H1 (cell line): Measurements from ENCODE around the gene CAPN14. TPM values are rescaled to one million over a fixed set of nuclear protein-coding genes. Genes with fewer than 3 reads are reported as not detected.

ENCODE experiments used
- CTCF ChIA-PET: fragments of 300-600 bp; sonication (Branson Sonifier 250); formaldehyde crosslinking; loops from one replicate; lab custom pipeline; 2021; ENCODE audit not compliant: partially characterized antibody; lab: Charles Lee
- POLR2A ChIA-PET: fragments of 300-600 bp; sonication (Branson Sonifier 250); formaldehyde crosslinking; loops from one replicate; lab custom pipeline; 2021; ENCODE audit warnings: inconsistent platforms; ENCODE audit not compliant: partially characterized antibody; lab: Charles Lee
- DNase-seq, 2 experiments: peaks; one replicate each; pipeline versions ENCODE4 v3.0.0 to v3.0.0-alpha.2; 2010 to 2022; ENCODE audit warnings: low spot score in 2 of 2, low read depth in 1 of 2, mixed read lengths in 1 of 2
- FAIRE-seq: peaks from 2 replicates; lab custom pipeline; 2011; peaks lifted over from hg19 to GRCh38; lab: Jason Lieb, UNC
- H2AFZ ChIP-seq: 2 replicates; pipeline ENCODE4 v1.8.1; 2012; ENCODE audit warnings: low read length, inconsistent platforms
- H2AK5ac ChIP-seq: 2 replicates; pipeline ENCODE4 v1.6.1; 2013; ENCODE audit warnings: low read depth, low read length
- H2BK120ac ChIP-seq: replicated peaks from 2 replicates; pipeline ENCODE3; 2013; ENCODE audit warnings: low read depth, low read length, inconsistent platforms
- H2BK12ac ChIP-seq: 2 replicates; pipeline ENCODE4 v1.6.1; 2013; ENCODE audit warnings: low read depth, low read length
- H2BK15ac ChIP-seq: 2 replicates; pipeline ENCODE4 v1.6.1; 2013; ENCODE audit warnings: low read length
- H2BK20ac ChIP-seq: 2 replicates; pipeline ENCODE4 v1.6.1; 2013; ENCODE audit warnings: low read length
- H2BK5ac ChIP-seq: 2 replicates; pipeline ENCODE4 v1.6.1; 2013; ENCODE audit warnings: low read depth, low read length
- H3K14ac ChIP-seq: 2 replicates; pipeline ENCODE4 v1.6.1; 2013; ENCODE audit warnings: inconsistent platforms; ENCODE audit not compliant: insufficient read length
- H3K18ac ChIP-seq: 2 replicates; pipeline ENCODE4 v1.6.1; 2013; ENCODE audit warnings: low read length; ENCODE audit errors: extremely low read depth
- H3K23ac ChIP-seq: 2 replicates; pipeline ENCODE4 v1.6.1; 2013; ENCODE audit warnings: inconsistent platforms; ENCODE audit not compliant: insufficient read length
- H3K23me2 ChIP-seq: 2 replicates; pipeline ENCODE4 v1.6.1; 2013; ENCODE audit warnings: low read depth, low read length
- H3K27ac ChIP-seq: 2 replicates; pipeline ENCODE4 v1.6.1; 2011; ENCODE audit warnings: low read depth, low read length, inconsistent platforms
- H3K27me3 ChIP-seq, 4 experiments: replicated peaks in 1 of 4; 1 replicate in 1 of 4; 2 replicates in 3 of 4; pipeline versions ENCODE4 v1.6.1 to v1.8.1; 2011 to 2013; ENCODE audit warnings: low read length in 3 of 4, mild to moderate bottlenecking in 3 of 4, inconsistent platforms in 2 of 4, mixed read lengths in 2 of 4, moderate library complexity in 1 of 4; ENCODE audit not compliant: control insufficient read depth in 3 of 4, insufficient read depth in 3 of 4; ENCODE audit errors: extremely low read depth in 1 of 4
- H3K36me3 ChIP-seq, 4 experiments: 2 replicates each; pipeline versions ENCODE4 v1.6.1 to v1.8.1; 2011 to 2013; ENCODE audit warnings: mild to moderate bottlenecking in 4 of 4, low read length in 3 of 4, moderate library complexity in 2 of 4, control low read depth in 1 of 4, inconsistent platforms in 1 of 4; ENCODE audit not compliant: insufficient read depth in 4 of 4, control insufficient read depth in 2 of 4
- H3K4ac ChIP-seq: replicated peaks from 2 replicates; pipeline ENCODE3; 2013; ENCODE audit warnings: low read length, low read depth, mixed read lengths, inconsistent platforms; ENCODE audit not compliant: insufficient read length
- H3K4me1 ChIP-seq, 4 experiments: replicated peaks in 1 of 4; 1 replicate in 1 of 4; 2 replicates in 3 of 4; pipeline versions ENCODE4 v1.6.1 to v1.8.1; 2011 to 2013; ENCODE audit warnings: low read length in 3 of 4, inconsistent platforms in 2 of 4, mixed read lengths in 1 of 4; ENCODE audit not compliant: insufficient read depth in 4 of 4, control insufficient read depth in 3 of 4
- H3K4me2 ChIP-seq, 2 experiments: 2 replicates each; pipeline versions ENCODE4 v1.6.1 to v1.8.1; 2011 to 2013; ENCODE audit warnings: low read depth in 2 of 2, low read length in 2 of 2, control low read depth in 1 of 2, inconsistent platforms in 1 of 2, mild to moderate bottlenecking in 1 of 2; ENCODE audit not compliant: insufficient read depth in 1 of 2
- H3K4me3 ChIP-seq, 4 experiments: fragments of 200-600, 300-600 bp in 1 of 4; sonication (generic), shearing (Covaris generic), sonication (Bioruptor Twin) in 1 of 4; 2 replicates each; pipeline versions ENCODE4 v1.5.1 to v1.8.1; 2011 to 2016; ENCODE audit warnings: low read length in 4 of 4, low read depth in 3 of 4, control low read depth in 2 of 4, inconsistent platforms in 2 of 4, mild to moderate bottlenecking in 2 of 4, mixed read lengths in 1 of 4, moderate library complexity in 1 of 4; ENCODE audit not compliant: insufficient read depth in 2 of 4; ENCODE audit errors: extremely low read depth in 1 of 4
- H3K56ac ChIP-seq: replicated peaks from 2 replicates; pipeline ENCODE3; 2013; ENCODE audit warnings: low read depth, mild to moderate bottlenecking, mixed read lengths, low read length, inconsistent platforms; ENCODE audit not compliant: insufficient read length
- H3K79me1 ChIP-seq: 2 replicates; pipeline ENCODE4 v1.6.1; 2013; ENCODE audit warnings: low read depth, low read length, control low read depth
- H3K79me2 ChIP-seq, 2 experiments: 2 replicates each; pipeline versions ENCODE4 v1.6.1 to v1.8.1; 2012 to 2013; ENCODE audit warnings: low read length in 2 of 2, mild to moderate bottlenecking in 2 of 2, inconsistent platforms in 1 of 2; ENCODE audit not compliant: insufficient read depth in 2 of 2, control insufficient read depth in 1 of 2
- H3K9ac ChIP-seq, 4 experiments: replicated peaks in 1 of 4; 1 replicate in 1 of 4; 2 replicates in 3 of 4; pipeline versions ENCODE4 v1.6.1 to v1.8.1; 2011 to 2013; ENCODE audit warnings: low read depth in 3 of 4, low read length in 3 of 4, control low read depth in 2 of 4, mild to moderate bottlenecking in 2 of 4, moderate library complexity in 2 of 4, inconsistent platforms in 1 of 4; ENCODE audit errors: extremely low read depth in 1 of 4
- H3K9me3 ChIP-seq, 2 experiments: 2 replicates each; pipeline versions ENCODE4 v1.6.1 to v1.8.1; 2012 to 2013; ENCODE audit warnings: mild to moderate bottlenecking in 2 of 2, moderate library complexity in 2 of 2, control low read depth in 1 of 2, inconsistent platforms in 1 of 2, low read depth in 1 of 2, low read length in 1 of 2, mixed read lengths in 1 of 2; ENCODE audit not compliant: insufficient read depth in 2 of 2
- H4K20me1 ChIP-seq, 2 experiments: replicated peaks in 1 of 2; 2 replicates each; pipeline versions ENCODE3 to v1.8.1; 2011 to 2013; ENCODE audit warnings: inconsistent platforms in 2 of 2, low read length in 2 of 2, mild to moderate bottlenecking in 1 of 2; ENCODE audit not compliant: insufficient read depth in 2 of 2, control insufficient read depth in 1 of 2
- H4K5ac ChIP-seq: 2 replicates; pipeline ENCODE4 v1.6.1; 2013; ENCODE audit warnings: low read length, low read depth, mixed read lengths, inconsistent platforms; ENCODE audit not compliant: insufficient read length
- H4K8ac ChIP-seq: 2 replicates; pipeline ENCODE4 v1.8.0; 2013; ENCODE audit warnings: mild to moderate bottlenecking, moderate library complexity, low read length, inconsistent platforms; ENCODE audit not compliant: insufficient read depth; ENCODE audit errors: extremely low read depth
- H4K91ac ChIP-seq: replicated peaks from 2 replicates; pipeline ENCODE3; 2013; ENCODE audit warnings: low read length, mixed read lengths, inconsistent platforms; ENCODE audit not compliant: insufficient read length
- ATF2 ChIP-seq: IDR thresholded peaks from 2 replicates; pipeline ENCODE4 v1.6.1; 2012; ENCODE audit warnings: low read length, inconsistent platforms
- BACH1 ChIP-seq: IDR thresholded peaks from 2 replicates; pipeline ENCODE4 v1.6.1; 2012; ENCODE audit warnings: low read length, improper control_type of control experiment
- BRCA1 ChIP-seq: IDR thresholded peaks from 2 replicates; pipeline ENCODE4 v1.6.1; 2012; ENCODE audit warnings: low read depth, low read length, improper control_type of control experiment
- CBX8 ChIP-seq: fragments of 300-800, 300-1000 bp; sonication (generic); IDR thresholded peaks from 2 replicates; pipeline ENCODE4 v1.7.1; 2016; ENCODE audit warnings: low read depth, low read length, borderline replicate concordance
- HDAC2 ChIP-seq, 2 experiments: fragments of 300-600 bp in 1 of 2; sonication (generic) in 1 of 2; IDR thresholded peaks; 2 replicates each; pipeline ENCODE4 v1.6.1; 2011 to 2012; ENCODE audit warnings: low read depth in 2 of 2, low read length in 2 of 2, mild to moderate bottlenecking in 2 of 2, moderate library complexity in 2 of 2, borderline replicate concordance in 1 of 2, inconsistent platforms in 1 of 2
- JUN ChIP-seq: IDR thresholded peaks from 2 replicates; pipeline ENCODE4 v1.6.1; 2011; ENCODE audit warnings: low read depth, mild to moderate bottlenecking, improper control_type of control experiment, low read length
- KDM1A ChIP-seq: fragments of 200-600, 300-600 bp; sonication (generic); IDR thresholded peaks from 2 replicates; pipeline ENCODE4 v1.7.1; 2016; ENCODE audit warnings: mild to moderate bottlenecking, low read length, borderline replicate concordance
- KDM4A ChIP-seq: IDR thresholded peaks from one replicate; pipeline ENCODE4 v1.7.1; 2012; ENCODE audit warnings: low read depth, mild to moderate bottlenecking, moderate library complexity, low read length, inconsistent platforms; ENCODE audit not compliant: severe bottlenecking
- RFX5 ChIP-seq: IDR thresholded peaks from 2 replicates; pipeline ENCODE4 v1.6.1; 2011; ENCODE audit warnings: low read depth, low read length, improper control_type of control experiment, borderline replicate concordance
- SIX5 ChIP-seq: IDR thresholded peaks from 2 replicates; pipeline ENCODE4 v1.6.1; 2011; ENCODE audit warnings: mild to moderate bottlenecking, low read depth, low read length
- SUZ12 ChIP-seq: fragments of 200-600 bp; sonication (generic); IDR thresholded peaks from 2 replicates; pipeline ENCODE4 v1.6.1; 2012; ENCODE audit warnings: mild to moderate bottlenecking, inconsistent platforms, low read length, moderate library complexity, mixed read lengths
- TAF1 ChIP-seq: IDR thresholded peaks from 2 replicates; pipeline ENCODE4 v1.6.1; 2011; ENCODE audit warnings: mild to moderate bottlenecking, low read depth, low read length
- WGBS, 2 experiments: shearing (Covaris generic) in 1 of 2; methylation state at CpG; one replicate each; pipeline versions ENCODE4 v1.1.6 to v1.1.7; 2013 to 2015; ENCODE audit warnings: low lambda C conversion rate in 2 of 2, mixed read lengths in 2 of 2, inconsistent platforms in 1 of 2, low coverage in 1 of 2, missing lambda C conversion rate in 1 of 2; ENCODE audit not compliant: insufficient replicate concordance in 2 of 2, insufficient coverage in 1 of 2, insufficient read length in 1 of 2; ENCODE audit errors: extremely low coverage in 1 of 2, missing lambda C conversion rate in 1 of 2; 5-methylcytosine and 5-hydroxymethylcytosine counted together
- polyA plus RNA-seq, 7 experiments: library from polyadenylated mRNA; depleted of rRNA in 3 of 7; stranded (reverse) in 5 of 7; unstranded in 2 of 7; fragments of >200 nt in 5 of 7; fragments of 200-250 nt in 2 of 7; gene quantifications; 1 replicate in 5 of 7; 2 replicates in 1 of 7; 4 replicates in 1 of 7; pipeline versions ENCODE4 v1.2.1 to v1.2.3, GENCODE V29; 2011 to 2013; ENCODE audit warnings: missing spikeins in 2 of 7, mixed read lengths in 2 of 7
- total RNA-seq: library from RNA; stranded (reverse); fragmentation: NEBNext Ultra II Directional; extraction: Animal tissue kit (Norgen Biotek cat#: 25700); gene quantifications from 2 replicates; pipeline ENCODE4 v1.2.1, GENCODE V29; 2021

The CAPN14 gene
- total and polyA plus RNA-seq, 2 of the 8 experiments (the other 6 are each of a cell fraction or from before 2014, with no cell fraction given), result 0.07 TPM; not detected in 1

- POLR2A ChIA-PET, result no interaction called here
- Histone ChIP-seq H3K36me3 (no peaks in the 10 kb centered on the region), H3K9me3 (no peaks in the 10 kb centered on the region), H3K27me3 (peaks cover 0 to 8% (median 5%) of the 10 kb centered on the region in 4 experiments; a peak in 4 of 7 replicates), H2AFZ (no peak overlapping the region), H4K91ac (no peak overlapping the region), H2BK12ac (no peak overlapping the region), H3K9ac (no peak overlapping the region), H3K4me2 (no peak overlapping the region), H3K79me1 (no peaks in the 10 kb centered on the region), H3K27ac (no peak overlapping the region), H2BK20ac (no peak overlapping the region), H2BK5ac (no peak overlapping the region), H3K4me1 (peaks cover 4 to 6% (median 4%) of the 10 kb centered on the region in 4 experiments; a peak in 5 of 7 replicates), H3K79me2 (no peaks in the 10 kb centered on the region), H3K23me2 (peaks cover 5% of the 10 kb centered on the region; the same call in 1 of the 2 replicates), H3K4ac (no peak overlapping the region), H4K8ac (no peak overlapping the region), H2AK5ac (no peak overlapping the region), H2BK15ac (no peak overlapping the region), H4K20me1 (peaks cover 0 to 1% of the 10 kb centered on the region in 2 experiments), H2BK120ac (no peak overlapping the region), H3K23ac (no peak overlapping the region), H3K56ac (no peak overlapping the region), H3K18ac (no peak overlapping the region), H4K5ac (no peak overlapping the region), H3K4me3 (no peak overlapping the region), H3K14ac (no peak overlapping the region)
- CTCF ChIA-PET, result interaction anchor here (1.5 to 3.3 kb wide), 6 partner anchors 10 to 133 kb away, joined by 3 to 30 read pairs (median 8); no protein-coding TSS in a partner anchor
- DNase-seq (no peak), FAIRE-seq (no peak)
- WGBS, 2 experiments, result 91% methylated on average over 4 of the region's 4 CpGs; no CpG with 5 or more reads in 1 of the 2 experiments
- TF ChIP-seq HDAC2 (IDR thresholded peaks at IDR 0.05; ENCODE audit: borderline replicate concordance in 1 of 2, low read depth in 2 of 2, low read length in 2 of 2) (no peak), KDM4A (no peak), TAF1 (no peak), BRCA1 (no peak), SUZ12 (no peak), KDM1A (no peak), BACH1 (no peak), ATF2 (no peak), RFX5 (no peak), CBX8 (no peak), JUN (no peak), SIX5 (no peak)
Observed at GRCh38 chr2:31232586-31232985, 15.3 kb upstream of the CAPN14 start.
